HEK293T (cell line): ENCODE results near the gene GABBR2.

ENCODE experiments used
- ARNT ChIP-seq: fragments of 450-650 bp; IDR thresholded peaks from 2 replicates; pipeline ENCODE4 v1.6.1; 2017; ENCODE audit warnings: mild to moderate bottlenecking
- BHLHE40 ChIP-seq: fragments of 450-650 bp; IDR thresholded peaks from 2 replicates; pipeline ENCODE4 v1.6.1; 2016; ENCODE audit warnings: mild to moderate bottlenecking, moderate library complexity, borderline replicate concordance
- ELF4 ChIP-seq: fragments of 450-650 bp; IDR thresholded peaks from 2 replicates; pipeline ENCODE4 v1.6.1; 2017; ENCODE audit warnings: antibody characterized with exemption
- FOXM1 ChIP-seq: fragments of 450-650 bp; IDR thresholded peaks from 2 replicates; pipeline ENCODE4 v1.6.1; 2017; ENCODE audit warnings: mild to moderate bottlenecking, borderline replicate concordance
- SP1 ChIP-seq: fragments of 450-650 bp; IDR thresholded peaks from 2 replicates; pipeline ENCODE4 v1.6.1; 2017
- SUZ12 ChIP-seq: fragments of 450-650 bp; IDR thresholded peaks from 2 replicates; pipeline ENCODE4 v1.6.1; 2016; ENCODE audit warnings: mild to moderate bottlenecking
- ZNF384 ChIP-seq: fragments of 450-650 bp; IDR thresholded peaks from 2 replicates; pipeline ENCODE4 v1.6.1; 2016

- TF ChIP-seq ARNT (no peak), ELF4 (no peak), SP1 (no peak), SUZ12 (no peak), ZNF384 (no peak), BHLHE40 (no peak), FOXM1 (no peak)
Measured at GRCh38 chr9:98285446-98285845, 423.3 kb downstream of the GABBR2 start.
